HG02571 (cell line): ENCODE data around the gene CENPT.
A peak's percentile ranks its signal among the peaks of the same experiment; 100 is the strongest.

ENCODE experiments used
- ATAC-seq: cut with Tn5 transposase; IDR thresholded peaks from one replicate; pipeline ENCODE4 v1.9.1; 2021; ENCODE audit warnings: mild to moderate bottlenecking, moderate library complexity; ENCODE audit not compliant: unreplicated experiment

Gene CENPT

DNA sequence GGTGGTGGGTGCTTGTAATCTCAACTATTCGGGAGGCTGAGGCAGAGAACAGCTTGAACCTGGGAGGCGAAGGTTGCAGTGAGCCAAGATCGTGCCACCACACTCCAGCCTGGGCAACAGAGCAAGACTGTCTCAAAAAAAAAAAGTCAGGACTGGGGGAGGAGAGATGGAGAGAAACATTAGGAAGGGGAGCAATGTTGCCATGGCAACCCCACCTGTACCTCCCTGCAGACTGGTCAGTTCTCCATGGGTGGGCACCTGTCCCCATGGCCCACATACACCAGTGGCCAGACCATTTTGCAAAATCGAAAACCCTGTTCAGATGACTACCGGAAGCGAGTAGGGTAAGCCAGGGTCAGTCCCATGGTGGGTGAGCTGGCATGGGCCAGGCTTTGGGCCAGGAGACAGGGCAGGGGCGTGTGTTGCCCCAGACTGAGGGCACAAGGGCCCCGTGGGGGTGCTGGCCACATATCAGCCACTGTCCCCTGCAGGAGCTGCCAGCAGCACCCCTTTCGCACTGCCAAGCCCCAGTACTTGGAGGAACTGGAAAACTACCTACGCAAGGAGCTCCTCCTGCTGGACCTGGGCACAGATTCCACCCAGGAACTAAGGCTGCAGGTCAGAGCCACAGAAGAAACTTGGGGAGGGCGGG is 26.8 kb downstream of the CENPT start:
- no peak for ATAC-seq

DNA sequence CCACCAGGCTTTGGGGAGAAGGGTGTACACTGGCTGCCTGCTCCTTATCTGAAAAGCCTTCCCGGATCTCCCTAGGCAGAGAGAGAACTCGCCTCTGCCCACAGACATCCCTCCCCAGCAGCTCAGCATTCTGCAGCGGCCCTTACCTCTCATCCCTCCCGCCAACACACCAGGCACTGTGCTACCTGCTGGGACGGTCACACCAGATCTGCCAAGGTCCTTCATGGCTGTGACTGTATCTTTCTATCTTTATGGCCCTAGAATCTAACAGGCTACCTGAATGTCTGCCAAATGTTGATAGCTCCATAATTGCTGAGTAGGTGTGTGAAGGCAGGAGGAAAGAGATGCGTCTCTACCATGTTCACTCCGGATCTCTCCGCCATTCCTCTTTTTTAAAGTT is 32.9 kb downstream of the CENPT start:
- no peak for ATAC-seq

DNA sequence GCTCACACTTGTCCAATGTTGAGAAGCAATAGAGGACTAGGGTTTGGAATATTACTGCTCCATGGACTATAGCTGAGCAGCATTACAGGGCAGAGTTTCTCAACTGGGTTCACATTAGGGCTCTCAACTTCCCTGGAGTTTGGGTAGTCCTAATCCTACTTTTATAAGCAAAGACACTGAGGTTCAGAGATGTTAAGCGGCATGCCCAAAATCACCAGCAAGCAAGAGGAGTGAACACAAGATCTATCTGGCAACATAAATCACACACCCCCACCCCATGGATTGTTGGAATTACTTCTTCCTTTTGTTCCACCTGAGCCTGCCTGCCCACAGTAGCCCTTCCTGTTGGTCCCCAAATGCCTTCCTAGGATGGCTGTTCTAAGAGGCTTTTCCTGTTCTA is 35.6 kb downstream of the CENPT start:
- no peak for ATAC-seq

DNA sequence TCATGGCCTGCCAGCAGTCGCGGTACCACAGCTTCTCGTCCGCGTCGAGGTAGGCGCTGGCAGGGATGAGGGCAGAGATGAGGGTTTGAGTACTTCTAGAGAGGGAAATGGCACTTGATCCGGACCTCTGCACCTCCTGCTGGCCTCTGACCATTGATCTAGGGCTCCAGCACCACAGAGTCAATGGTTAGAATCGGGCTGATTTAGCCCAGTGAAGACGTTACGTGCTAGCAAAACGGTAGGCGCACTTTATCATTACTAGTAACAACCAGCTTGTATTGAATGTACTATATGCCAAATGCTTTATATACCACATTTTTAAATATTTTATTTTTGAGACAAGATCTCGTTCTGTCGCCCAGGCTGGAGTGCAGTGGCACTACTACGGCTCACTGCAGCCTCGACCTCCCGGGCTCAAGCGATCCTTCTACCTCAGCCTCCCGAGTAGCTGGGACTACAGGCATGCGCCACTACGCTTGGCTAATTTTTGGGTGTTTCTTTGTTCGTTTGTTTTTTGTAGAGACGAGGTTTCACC is 40.3 kb downstream of the CENPT start:
- no peak for ATAC-seq

DNA sequence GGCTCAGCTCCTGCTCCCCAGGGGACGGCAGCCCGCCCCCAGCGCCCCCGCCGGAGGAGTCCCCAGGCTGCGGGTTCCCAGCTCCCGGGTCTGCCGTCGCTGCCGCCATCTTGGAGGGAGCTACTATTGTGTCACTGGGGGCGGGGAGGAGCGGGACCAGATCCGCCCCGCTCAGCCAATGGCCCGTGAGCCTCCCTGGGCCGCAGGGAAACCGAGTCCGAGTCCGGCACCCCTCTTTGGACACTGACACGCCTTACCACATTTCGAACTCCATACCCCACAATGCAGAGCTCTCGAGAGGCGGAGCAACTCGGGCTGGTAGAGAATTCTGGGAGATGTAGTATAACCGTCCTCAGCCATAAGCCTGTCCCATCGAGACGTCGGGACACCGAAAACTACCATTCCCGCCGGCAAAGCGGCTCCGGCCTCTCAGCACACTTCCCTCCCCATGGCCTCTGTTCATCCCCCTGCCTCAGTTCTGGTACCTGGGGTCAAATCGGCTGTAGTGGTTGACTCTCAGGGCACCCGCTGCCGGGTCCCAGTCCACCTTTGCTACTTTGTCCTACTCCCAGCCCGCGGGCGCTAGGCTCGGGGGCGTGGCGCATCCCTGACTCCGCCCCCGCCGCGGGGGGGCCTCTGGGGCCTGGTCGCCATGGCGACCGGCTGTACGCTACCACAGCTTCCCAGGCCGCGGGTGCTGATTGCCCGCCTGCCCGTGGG is 40.9 kb downstream of the CENPT start, which contains the start of the genes RANBP10 and TSNAXIP1:
Gene RANBP10, minus strand, starts transcription at position 133 of the 720 bp plus-strand sequence. Its CDS starts 24 bp downstream, at position 109.
Gene TSNAXIP1, plus strand, starts transcription at position 462 of the 720 bp plus-strand sequence. CDS start 261 bp downstream, outside the sequence.
- peak; percentile 92 for ATAC-seq

DNA sequence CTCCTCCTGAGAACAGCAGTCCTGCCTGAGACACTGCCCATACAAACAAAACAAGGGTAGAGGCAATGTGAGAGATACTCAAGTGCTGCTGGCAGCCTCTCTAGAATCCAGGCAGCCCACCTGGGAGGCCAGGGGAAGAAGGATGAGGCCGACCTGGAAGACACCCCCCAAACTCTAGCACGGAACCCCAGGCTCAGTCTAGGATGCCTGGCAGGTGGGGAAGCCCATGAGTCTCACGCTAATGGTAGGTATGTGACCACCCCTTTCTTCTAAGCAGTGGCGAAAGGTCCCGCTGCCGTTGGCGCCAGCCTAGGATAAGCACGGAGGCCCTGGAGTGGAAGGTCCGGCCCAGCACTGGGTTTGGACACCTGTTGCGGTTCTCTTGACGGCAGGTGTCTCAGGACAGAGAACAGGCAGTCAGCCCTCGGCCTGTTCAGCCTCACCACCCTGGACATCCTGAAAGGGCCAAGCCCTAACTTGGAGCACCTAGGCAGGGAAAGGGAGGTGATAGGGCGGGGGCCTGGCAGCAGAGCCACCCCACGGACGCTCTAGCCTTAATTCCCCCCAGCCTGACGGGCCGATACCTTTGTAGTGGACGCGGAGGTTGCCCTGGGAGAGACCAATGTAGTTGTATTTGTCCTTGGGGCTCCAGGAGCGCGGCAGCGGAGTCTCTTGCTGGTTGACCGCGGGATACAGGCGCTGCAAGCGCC is 41.6 kb downstream of the CENPT start:
- ATAC-seq, result no peak

DNA sequence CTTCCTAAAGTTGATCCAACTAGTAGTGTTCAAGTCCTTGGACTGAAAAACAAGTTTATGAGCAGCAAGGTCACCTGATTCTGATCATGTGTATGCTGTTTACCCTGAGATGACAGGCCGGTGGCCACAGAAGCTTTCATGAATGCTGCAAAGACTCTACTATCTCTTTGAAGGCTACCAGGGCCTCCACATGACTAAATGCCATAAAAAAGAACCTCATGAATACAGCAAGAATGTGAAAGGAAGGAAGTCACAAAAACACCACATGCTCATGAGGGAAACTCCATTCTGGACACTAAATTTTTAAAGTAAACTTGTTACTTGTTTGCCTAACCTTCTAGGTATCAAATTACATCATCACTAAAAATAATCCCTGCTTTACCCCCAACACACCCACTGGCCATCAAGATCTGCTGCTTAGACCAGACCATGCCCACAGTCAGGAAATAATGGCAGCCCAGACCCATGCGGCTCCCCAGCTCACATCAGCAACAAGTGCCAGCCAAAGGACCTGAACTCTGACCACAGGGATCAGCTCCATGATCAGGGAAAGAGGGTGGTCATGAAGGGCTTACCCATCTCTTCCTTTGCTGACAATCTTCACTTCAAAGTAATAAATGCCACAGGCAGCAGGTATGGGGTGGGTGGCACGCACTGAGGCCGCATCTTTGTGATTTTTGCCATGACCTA is 42.5 kb downstream of the CENPT start:
- ATAC-seq, result no peak

DNA sequence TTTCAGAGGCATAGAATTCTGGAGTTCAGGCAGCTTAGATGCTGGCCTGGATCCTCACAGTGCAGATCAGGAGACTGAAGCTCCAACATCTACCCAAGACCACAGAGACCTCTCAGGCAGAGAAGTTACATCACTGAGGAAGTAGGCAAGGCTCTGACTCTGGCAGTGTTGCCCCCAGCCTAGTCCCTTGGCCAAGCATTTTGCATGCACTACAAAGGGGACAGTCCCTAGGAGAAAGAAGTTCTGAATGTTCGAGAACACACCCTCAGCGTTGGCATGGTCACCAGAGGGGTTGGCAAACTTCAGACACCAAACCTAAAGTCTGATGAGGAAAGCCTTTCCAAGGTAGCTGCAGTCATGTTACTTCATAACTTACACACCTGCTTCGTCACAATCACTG is 43.6 kb downstream of the CENPT start:
- ATAC-seq, result no peak

DNA sequence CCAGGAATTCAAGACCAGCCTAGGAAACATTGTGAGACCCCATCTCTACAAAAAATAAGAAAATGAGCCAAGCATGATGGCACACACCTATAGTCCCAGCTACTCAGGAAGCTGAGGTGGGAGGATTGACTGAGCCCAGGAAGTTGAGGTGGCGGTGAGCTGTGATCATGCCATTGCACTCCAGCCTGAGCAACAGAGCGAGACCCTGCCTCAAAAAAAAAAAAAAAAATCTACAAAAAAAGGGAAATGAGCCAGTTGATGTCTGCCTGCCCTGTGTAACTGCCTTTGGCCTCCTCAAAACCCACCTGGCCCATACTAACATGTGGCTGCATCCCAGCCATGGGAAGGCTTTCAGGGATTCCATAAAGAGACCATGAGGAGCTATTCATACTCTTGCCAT is 45.6 kb downstream of the CENPT start:
- no peak for ATAC-seq

DNA sequence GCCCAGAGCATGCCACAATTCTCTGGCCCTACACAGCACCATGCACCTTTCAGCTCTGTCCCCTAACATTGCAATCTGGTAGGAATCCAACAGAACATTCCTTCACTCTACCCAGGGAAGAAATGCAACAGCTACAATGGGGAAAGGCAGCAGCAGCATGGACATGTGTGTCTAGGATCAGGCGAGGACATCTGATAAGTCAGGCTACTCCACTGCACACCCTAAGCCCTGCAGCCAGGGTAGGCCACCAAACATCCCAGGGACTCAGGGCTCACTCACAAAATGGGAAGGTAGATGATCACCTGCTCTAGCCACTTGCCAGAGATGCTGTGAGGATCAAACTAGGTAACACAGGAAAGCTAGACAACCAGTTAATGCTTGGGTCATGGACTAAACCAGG is 46.3 kb downstream of the CENPT start:
- no peak for ATAC-seq

DNA sequence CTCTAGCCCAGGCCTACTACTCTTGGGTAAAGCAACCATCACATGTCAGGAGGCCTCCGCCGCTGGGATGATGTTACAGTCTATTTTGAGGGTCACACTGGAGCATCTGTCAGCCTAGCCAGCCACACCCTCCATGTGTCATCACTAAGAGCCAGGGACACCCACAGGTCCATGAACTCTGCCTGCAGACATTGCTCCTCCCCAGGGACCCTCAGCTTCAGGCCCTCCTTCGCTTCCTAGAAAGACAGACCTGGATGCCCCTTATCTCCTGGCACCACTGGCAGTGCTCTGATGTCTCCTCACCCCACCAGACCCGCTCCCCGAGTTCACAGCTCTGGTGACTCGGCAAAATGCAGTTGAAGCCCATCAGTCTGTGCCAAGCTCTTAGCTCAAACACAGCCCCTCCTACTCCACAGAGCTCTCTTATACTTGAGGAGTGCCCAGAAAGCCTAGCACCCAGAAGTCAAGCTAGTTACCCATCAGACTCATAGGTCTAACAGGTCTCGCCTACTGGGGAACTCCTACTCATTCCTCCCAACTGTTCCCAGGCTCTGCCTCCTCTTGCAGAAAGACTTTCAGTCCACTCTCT is 47.1 kb downstream of the CENPT start:
- ATAC-seq, result no peak

DNA sequence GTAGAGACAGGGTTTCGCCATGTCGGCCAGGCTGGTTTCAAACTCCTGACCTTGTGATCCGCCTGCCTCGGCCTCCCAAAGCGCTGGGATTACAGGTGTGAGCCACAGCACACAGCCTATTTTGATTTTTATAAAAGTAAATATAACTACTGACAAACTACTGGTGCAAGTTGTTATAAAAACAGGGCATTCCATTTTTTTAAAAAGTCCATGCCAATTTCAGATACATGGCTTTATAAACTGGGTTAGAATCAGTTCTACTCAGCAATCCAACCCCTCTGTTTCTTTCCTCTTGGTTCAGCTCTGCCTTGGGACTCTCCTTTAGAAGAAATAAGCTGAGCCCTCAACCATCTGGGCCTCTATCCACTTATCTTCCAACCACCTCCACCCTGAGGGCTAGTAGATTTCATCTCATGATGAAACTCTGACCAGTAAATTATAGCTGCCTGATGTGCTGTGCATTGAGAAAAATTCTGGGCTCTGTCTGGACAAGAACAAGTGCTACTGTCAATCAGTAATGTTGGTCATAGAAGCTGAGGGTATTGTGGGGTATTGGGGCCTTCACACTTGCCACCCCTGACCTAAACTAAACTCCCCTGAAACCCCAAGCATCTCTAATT is 51.3 kb downstream of the CENPT start:
- ATAC-seq, result no peak

DNA sequence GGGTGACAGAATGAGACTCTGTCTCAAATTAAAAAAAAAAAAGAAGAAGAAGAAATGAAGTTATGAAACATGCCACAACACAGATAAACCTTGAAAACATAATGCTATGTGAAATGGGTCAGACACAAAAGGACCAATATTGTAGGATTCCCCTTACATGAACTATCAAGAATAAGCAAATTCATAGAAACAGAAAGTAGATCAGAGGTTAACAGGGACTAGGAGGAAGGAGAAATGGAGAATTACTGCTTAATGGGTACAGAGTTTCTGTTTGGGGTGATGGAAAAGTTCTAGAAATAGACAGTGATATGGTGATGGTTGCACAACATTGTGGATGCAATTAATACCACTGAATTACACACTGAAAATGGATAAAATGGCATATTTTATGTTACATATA is 57.4 kb downstream of the CENPT start:
- no peak for ATAC-seq

DNA sequence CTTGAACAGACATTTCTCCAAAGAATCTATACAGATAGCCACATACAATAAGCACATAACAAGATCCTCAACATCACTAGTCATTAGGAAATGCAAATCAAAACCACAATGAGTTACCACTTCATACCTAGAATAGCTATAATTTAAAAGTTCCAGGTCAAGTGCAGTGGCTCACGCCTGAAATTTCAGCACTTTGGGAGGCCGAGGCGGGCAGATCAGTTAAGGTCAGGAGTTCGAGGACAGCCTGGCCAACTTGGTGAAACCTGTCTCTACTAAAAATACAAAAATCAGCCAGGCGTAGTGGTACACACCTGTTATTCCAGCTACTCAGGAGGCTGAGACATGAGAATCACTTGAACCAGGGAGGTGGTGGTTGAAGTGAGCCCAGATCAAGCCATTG is 61.0 kb downstream of the CENPT start:
- no peak for ATAC-seq

DNA sequence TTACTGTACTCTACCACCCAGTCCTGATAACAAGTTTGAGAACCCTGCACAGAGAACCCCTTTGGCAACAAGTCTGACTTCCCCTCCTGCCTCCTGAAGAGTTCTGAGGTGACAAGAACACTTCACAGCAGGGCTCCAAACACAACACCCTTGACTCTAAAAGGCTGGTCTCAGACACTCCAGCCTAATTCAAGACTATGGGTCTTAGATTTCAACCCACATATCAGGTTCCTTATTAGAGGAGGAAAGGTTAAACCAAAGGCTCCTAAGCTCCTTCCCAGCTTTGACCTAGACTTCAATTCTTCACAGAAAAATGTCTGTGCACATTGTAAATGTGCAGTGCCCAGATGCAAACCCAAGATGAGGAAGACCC is 64.2 kb downstream of the CENPT start:
- ATAC-seq, result no peak

DNA sequence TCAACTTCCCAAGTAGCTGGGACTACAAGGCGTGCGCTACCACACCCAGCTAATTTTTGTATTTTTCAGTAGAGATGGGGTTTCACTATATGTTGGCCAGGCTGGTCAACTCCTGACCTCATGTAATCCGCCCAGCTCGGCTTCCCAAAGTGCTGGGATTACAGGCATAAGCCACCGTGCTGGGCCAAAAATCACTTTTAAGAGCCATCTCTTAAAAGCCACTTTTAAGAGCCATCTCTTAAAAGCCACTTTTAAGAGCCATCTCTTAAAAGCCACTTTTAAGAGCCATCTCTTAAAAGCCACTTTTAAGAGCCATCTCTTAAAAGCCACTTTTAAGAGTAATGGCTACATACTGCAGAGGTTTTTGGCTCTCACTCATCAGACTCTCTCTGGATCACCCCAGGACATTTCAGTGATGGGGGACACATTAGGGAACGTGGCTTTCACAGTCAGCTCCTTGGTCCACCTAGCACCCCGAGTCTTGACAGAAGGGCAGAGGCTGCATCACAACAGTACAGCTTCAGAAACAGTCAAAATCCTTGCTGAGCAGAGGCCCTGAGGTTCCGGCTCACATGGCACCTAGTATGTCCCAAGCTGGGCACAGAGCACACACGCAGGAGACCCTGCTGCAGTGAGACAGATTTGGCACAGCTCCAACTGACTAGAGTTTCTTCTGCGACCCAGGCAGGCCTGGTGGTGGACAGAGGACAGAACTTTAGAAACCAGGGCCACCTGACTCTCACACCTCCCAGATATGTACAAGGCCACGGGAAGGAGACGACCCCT is 64.7 kb downstream of the CENPT start:
- no peak for ATAC-seq

DNA sequence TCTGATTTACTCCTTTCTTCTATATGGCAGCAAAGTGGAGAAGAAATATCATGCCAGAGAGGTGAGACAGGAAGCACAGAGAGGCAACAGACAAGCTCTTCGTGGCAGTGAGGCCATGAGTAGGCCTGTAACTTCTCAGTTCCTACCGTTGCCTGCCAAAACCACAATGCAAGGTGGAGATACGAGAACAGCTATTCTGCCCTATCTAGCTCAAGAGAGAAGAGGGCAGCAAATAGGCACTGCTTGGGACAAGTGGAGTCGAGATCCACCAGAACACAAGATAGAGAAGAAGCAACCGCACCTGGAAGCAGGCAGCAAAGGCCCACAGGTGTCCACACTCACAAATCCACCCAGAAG is 66.0 kb downstream of the CENPT start:
- ATAC-seq, result no peak

DNA sequence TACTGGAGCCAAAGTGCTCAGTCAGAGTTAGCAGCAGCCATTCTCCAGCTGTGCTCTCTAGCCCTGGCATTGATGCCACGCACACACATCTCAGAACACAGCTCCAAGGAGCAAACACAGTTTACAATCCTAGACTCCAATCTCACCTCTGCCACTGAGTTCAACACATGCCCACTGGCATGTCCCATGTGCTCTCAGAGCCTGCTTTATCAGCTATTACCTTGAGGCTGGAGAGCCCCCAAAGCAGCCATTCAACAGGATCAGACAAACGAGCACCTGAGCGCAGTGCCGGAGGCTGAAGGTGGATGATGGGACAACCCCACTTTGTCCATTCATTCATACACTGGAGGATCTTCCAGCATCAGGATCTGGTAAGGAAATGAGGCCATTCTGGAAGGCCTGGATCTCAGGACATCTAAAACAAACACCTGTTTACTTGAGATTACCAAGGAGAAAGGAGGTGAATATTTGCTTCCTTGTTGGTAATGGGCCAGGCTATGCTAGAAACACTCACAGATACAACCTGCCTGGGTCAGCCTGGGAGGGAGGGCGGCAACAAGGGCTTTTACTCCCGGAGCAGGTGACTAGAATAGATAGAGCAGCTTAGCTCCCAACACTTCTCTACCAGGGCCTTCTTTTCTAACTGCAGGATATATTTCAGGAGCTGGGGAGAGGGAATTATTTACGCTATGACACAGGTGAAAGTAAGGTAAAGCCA is 66.5 kb downstream of the CENPT start:
- ATAC-seq, result no peak
